T-helper 1 cell treated with Interleukin-12 subunit alpha and Interleukin-12 subunit beta and Interleukin-4 antibody, amounts not matched to agents 30 ng/mL and 1 ng/mL, for 36 hours (primary cell): ENCODE measurements around the gene PPP1R14D. TPM values are rescaled to one million over a fixed set of nuclear protein-coding genes. Genes with fewer than 3 reads are reported as not detected.
"Not testable (repeated sequence)": the region's sequence is repeated elsewhere in the genome, so short reads cannot be mapped to it uniquely, and the experiment has no call there.

Experiments
- intact Hi-C: fragments of 100-400 bp; cut with micrococcal nuclease; formaldehyde crosslinking; loops from one replicate; pipeline ENCODE4 v1.15.1; 2024
- total RNA-seq: library from RNA; stranded (reverse); gene quantifications from 2 replicates; pipeline ENCODE4 v1.2.3, GENCODE V29; 2022

Gene PPP1R14D
- not detected in 2 replicates for total RNA-seq

- intact Hi-C loops = no loop called here
Observed at GRCh38 chr15:40828447-40829036, at the start of gene PPP1R14D. Gene PPP1R14D (minus strand): TSS chr15:40828708. CDS start chr15:40828641, 67 bp downstream.

DNA sequence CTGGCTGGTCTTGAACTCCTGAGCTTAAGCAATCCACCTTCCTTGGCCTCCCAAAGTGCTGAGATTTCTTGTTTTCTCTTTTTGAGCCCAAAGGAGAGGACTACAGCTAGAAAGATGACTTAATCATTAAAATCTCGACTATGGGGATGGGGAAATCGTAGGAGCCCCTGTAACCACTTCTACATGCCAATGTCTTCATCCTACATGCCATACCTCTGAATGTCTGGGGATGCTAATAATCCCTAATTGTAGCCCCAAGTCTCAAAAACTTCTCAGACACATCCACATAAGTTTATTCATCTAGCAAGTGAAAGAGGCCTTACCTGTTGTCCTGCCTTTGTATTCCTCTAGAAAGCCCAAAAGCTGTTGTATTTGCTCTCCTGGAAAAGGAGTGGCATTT lies 49.2 kb upstream of the PPP1R14D start:
- intact Hi-C loops = no loop called here

DNA sequence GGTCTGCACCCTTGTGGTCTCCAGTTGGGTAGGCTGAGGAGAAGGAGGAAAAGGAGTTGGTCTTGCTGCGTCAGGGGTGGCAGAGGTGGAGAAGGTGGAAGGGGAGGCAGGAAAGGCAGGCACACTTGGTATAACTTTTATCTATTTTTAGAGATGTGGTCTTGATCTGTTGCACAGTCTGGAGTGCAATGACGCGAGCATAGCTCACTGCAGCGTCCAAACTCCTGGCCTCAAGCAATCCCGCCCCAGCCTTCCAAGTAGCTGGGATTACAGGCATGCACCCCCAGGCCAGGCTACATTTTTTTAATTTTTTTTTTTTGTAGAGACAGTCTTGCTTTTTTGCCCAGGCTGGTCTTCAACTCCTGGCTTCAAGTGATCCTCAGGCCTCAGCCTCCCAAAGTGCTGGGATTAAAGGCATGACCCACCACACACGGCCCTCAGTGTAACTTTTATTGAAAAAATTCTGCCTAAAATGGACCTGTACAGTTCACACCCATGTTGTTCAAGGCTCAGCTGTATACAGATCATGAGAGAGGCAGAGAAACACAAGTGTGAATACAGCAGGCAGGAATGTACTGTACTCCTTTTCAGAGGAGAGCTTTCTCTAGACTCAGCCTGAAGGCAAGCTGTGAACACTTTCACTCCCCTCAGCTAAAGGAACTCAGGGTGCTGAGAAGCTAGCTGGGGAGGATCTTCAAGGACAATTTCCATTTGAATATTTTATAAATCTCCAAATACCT lies 47.7 kb upstream of the PPP1R14D start:
- intact Hi-C loops = no loop called here

DNA sequence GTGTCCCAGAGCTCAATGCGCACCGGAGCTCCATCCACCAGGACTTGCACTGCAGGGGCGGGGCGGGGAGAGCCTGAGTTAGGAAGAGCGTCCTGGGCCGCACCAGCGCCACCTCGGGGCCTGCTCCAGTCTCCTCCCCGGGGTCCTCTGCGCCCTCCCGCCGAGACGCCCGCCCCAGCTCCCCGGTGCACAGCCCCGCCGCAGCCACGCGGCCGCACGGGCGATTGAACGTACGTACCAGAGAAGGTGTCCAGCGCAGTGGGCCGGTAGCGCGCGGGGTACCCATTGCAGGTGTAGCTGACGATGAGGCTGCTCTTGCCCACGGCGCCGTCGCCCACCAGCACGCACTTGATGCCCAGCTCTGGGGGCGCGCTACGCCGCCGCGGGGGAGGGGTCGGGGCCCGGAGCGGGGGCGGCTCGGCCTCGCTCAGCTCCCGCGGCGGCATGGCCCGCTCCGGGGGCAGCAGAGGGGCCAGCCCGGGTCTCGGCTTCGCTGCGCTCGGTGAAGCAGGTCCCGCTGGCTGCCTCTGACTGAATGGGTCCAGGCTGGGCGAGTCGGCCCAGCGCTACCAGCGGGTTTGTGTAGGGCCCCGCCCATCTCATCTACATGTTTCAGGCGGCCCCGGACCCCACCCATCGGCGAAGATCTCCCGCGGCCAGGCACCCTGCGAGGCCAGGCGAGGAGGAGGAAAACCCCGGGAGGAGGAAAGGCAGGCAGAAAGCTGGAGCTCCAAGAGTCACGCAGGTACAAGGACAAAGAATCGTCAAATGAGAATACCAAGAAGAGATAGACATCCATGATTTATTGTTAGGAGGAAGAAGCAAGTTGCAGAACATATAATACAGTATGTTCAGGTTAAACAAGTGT lies 45.4 kb upstream of the PPP1R14D start, which contains the start of gene RHOV:
TSS of gene RHOV (minus strand) at position 541 of the 868 bp plus-strand sequence. CDS start at position 446, 95 bp downstream.
- intact Hi-C loops = loop anchor here (1.0 kb wide), 2 partner anchors 15 to 20 kb away; partner anchors contain the start of gene VPS18

- intact Hi-C loops = no loop called here
Observed at GRCh38 chr15:40872791-40873693, 44.5 kb upstream of the PPP1R14D start.

GRCh38 chr15:40871749-40872617 lies 43.5 kb upstream of the PPP1R14D start:
- intact Hi-C loops = no loop called here

DNA sequence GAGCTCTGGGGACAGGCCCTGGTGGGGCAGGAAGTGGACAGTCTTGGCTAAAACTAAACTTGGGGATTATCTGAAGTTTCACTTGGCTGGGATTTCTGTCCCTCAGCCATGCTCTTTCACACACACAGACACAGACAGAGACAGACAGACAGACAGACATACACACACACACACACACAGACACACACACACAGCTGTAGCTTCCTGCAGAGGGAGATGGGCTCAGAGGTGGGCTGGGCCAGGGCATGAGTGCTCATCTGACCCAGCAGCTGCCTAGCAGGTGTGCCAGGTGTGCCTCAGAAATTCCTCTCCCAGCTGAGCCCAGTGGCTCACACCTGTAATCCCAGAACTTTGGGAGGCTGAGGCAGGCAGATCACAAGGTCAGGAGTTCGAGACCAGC lies 42.2 kb upstream of the PPP1R14D start:
- intact Hi-C loops = no loop called here

DNA sequence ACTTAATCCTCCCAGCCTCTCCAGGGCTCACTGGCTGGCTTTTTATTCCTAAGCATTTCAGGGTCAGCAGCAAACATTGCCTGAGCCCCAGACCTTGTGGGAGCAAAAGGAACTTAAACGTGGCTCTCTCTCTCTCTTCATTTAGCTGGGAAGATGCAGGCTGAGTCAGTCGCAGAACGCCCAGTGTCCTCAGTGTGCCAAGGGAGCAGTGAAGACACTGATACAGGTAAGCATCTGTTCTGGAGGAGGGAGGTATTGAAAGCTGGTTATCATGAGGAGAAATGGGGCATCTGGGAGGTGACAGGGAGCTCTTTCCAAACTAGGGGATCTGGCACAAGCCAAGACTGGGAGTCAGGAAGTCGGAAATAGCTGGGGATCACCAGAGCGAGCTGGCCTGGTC lies 41.2 kb upstream of the PPP1R14D start:
- intact Hi-C loops = no loop called here

GRCh38 chr15:40867199-40867598 lies 38.7 kb upstream of the PPP1R14D start:
- intact Hi-C loops = no loop called here

DNA sequence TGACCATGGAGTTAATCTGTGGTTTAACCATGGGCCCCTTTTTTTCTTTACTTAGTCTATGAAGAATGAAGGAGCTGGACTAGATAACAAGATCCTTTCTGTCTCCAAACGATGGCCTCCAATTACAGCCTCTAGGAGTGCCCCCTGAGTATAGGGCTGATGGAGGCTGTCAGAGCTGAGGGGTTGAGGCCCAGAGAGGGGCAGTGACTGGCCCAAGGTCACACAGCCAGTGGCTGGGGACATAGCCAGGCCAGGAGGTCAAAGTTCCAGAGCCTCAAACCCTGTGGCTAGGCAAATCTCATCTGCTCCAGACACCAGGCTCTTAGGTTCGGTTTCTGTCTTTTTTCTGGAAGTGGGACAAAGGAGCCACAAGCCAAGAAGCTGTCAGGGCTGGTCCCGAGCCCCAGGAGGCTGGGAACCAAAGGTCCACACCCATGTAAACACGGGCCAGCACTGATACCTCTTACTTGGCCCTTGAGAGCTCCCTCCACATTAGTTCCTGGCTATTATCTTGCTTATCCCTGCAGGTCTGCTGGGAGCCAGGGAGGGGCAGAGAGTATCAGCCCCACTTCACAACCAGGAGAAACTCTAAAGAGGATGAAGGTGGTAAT lies 35.3 kb upstream of the PPP1R14D start:
- intact Hi-C loops = no loop called here

DNA sequence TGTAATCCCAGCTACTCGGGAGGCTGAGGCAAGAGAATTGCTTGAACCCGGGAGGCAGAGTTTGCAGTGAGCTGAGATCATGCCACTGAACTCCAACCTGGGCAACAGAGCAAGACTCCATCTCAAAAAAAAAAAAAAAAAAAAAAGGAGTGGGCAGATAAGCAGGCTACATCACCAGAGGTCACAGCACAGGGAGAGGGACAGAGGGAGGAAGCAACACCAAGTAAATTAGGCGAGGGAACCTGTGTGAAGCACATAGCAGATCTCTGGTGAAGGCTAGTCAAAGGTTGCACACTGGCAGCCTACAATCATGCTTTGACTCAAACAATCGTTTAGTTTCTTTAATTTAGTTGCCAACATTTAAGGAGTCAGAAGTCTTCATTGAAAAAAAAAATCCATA lies 32.6 kb upstream of the PPP1R14D start:
- intact Hi-C loops = not testable (repeated sequence)

DNA sequence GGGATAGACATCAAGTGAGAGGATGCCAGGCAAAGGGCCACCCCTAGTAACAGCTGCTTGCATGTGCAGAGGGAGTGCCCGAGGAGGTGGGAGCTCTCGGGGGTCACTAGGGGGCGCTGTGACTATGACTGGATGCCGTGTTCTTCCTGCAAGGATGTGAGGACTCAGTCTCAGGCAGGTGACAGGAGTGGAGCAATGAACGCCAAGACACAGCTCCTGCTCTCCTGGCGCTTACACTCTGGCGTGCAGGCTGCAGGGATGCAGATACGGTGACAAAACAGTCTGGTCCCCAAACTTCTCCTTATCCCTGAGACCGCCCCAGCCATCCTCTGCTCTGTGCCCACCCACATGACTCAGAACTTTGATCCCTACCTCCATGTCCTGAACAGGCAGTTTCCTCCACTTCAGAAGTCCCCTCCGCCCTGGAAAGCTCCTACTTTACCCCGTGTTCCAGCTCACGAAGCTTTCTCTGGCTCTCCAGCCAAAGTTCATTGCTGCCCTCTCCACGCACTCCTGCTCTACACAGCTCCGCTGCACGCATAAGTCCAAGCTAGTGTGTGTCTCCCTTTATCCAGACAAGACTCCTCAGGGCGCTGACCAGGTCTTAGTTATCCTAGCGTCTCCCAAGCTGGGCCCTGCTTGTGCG lies 30.8 kb upstream of the PPP1R14D start:
- intact Hi-C loops = loop anchor here (1.0 to 2.0 kb wide), 3 partner anchors 15 to 20 kb away; partner anchors contain the start of genes RHOV and SPINT1

DNA sequence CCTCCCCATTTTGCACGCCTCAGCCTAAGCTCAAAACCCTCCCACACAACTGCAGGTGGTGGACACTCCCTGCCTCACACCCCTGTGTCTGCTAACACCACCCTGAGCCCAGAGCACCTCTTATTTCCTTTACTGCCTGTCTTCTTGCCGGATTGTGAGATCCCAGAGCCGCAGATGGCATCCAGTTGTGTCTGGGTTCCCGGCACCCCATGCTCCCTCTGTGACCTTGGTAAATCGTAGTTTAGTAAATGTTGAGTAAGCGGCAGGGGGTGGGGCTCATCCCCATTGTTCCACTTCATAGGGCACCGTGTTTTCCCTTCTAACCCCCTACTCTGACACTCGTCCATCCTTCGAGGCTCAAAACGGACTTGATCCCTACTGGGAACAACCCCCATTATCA lies 30.2 kb upstream of the PPP1R14D start:
- intact Hi-C loops = loop anchor here (1.0 to 2.0 kb wide), 3 partner anchors 14 to 21 kb away; partner anchors contain the start of genes RHOV and SPINT1

DNA sequence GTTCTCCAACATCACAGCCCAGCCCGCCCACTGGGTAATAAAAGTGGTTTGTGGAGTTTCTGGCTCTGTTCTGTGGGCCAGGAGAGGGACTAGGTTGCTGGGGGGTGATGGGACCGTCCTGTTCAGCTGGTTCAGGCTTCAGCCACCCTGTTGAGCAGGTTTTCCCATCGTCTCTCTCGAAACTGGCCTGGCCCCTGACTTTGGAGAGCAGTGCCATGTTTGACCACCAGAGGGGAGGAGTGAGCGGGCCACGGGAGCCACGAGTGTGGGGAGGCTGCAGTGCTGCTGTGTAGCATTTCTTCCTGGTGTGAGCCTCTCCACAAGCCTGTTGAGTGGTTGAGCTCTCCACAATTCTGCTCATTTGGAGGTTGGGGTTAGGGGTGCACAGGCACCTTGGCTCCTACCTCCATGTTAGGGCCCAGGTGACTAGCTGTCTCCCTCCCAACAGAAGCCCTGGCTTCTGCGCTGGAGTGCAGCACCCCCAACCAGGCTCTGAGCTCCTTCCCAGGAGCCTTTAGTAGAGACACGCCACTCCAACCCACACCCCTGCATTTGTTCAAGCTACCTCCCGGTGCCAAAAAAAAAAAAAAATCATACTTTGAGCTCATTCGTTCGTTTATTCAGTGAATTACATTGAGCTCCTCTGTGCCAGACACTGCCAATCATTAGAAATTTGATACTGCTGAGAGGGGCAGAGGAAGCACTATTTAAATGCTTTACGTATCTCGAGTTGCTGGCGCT lies 29.3 kb upstream of the PPP1R14D start:
- intact Hi-C loops = loop anchor here (1.0 to 2.0 kb wide), 4 partner anchors 13 to 328 kb away; partner anchors contain the start of genes SPINT1 and VPS18

- intact Hi-C loops = loop anchor here (1.0 kb wide), 3 partner anchors 38 to 329 kb away; partner anchors contain the start of gene VPS18
Observed at GRCh38 chr15:40856746-40857145, 28.2 kb upstream of the PPP1R14D start.

DNA sequence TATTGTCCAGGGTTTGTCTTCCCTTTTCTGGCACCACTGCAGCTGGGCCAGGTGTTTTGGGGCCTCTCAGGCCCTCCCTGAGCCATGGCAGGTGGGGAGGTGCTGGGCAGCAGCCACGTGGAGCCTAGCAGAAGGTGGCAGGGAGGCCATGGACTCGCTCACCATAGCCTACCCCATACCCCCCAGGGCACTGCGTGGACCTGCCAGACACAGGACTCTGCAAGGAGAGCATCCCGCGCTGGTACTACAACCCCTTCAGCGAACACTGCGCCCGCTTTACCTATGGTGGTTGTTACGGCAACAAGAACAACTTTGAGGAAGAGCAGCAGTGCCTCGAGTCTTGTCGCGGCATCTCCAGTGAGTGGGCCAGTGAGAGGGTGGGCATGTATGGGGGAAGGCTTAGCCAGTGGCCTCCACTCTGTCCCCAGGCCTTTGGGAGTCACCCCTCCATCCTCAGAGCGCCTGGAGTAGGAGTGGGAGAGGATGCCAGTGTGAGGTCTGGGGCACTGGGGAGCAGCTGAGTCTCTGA lies 27.3 kb upstream of the PPP1R14D start:
- intact Hi-C loops = no loop called here

GRCh38 chr15:40854161-40854560 lies 25.7 kb upstream of the PPP1R14D start:
- intact Hi-C loops = no loop called here
